Liver (tissue), 9 donors: Measurements from ENCODE around the gene DUSP9. TPM values are rescaled to one million over a fixed set of nuclear protein-coding genes. Genes with fewer than 3 reads are reported as not detected.

Experiments used
- DNase-seq: peaks from one replicate; pipeline ENCODE4 v3.0.0-alpha.2; 2017; ENCODE audit warnings: low spot score
- H3K27ac ChIP-seq, 2 donors: one replicate each; pipeline ENCODE4 v1.7.0; 2013; ENCODE audit warnings: inconsistent platforms in 2 of 2, low read length in 2 of 2, control low read depth in 1 of 2, low read depth in 1 of 2, mild to moderate bottlenecking in 1 of 2
- H3K27me3 ChIP-seq, 4 donors: one replicate each; pipeline versions ENCODE4 v1.6.1 to v1.7.0; 2013; ENCODE audit warnings: low read length in 3 of 4, inconsistent platforms in 1 of 4, mild to moderate bottlenecking in 1 of 4, moderate library complexity in 1 of 4; ENCODE audit not compliant: control insufficient read depth in 4 of 4, insufficient read depth in 4 of 4
- H3K36me3 ChIP-seq, 4 donors: one replicate each; pipeline versions ENCODE4 v1.6.1 to v1.7.0; 2013; ENCODE audit warnings: low read length in 3 of 4, mild to moderate bottlenecking in 3 of 4, low read depth in 1 of 4, moderate library complexity in 1 of 4; ENCODE audit not compliant: control insufficient read depth in 4 of 4, insufficient read depth in 3 of 4
- H3K4me1 ChIP-seq, 4 donors: one replicate each; pipeline versions ENCODE4 v1.6.1 to v1.7.0; 2013; ENCODE audit warnings: low read length in 3 of 4, mild to moderate bottlenecking in 3 of 4, moderate library complexity in 1 of 4; ENCODE audit not compliant: control insufficient read depth in 4 of 4, insufficient read depth in 4 of 4
- H3K4me3 ChIP-seq, 3 donors: one replicate each; pipeline versions ENCODE4 v1.6.1 to v1.7.0; 2013; ENCODE audit warnings: low read length in 3 of 3, control low read depth in 1 of 3, low read depth in 1 of 3, mild to moderate bottlenecking in 1 of 3
- H3K9ac ChIP-seq, 2 donors: one replicate each; pipeline ENCODE4 v1.7.0; 2013; ENCODE audit warnings: low read length in 2 of 2, mild to moderate bottlenecking in 2 of 2, moderate library complexity in 2 of 2, control low read depth in 1 of 2, low read depth in 1 of 2
- H3K9me3 ChIP-seq, 4 donors: one replicate each; pipeline versions ENCODE4 v1.6.1 to v1.7.0; 2013; ENCODE audit warnings: low read length in 3 of 4; ENCODE audit not compliant: control insufficient read depth in 4 of 4
- EGR1 ChIP-seq, 2 donors: IDR thresholded peaks; 2 replicates each; pipeline ENCODE4 v1.6.1; 2016 to 2018; ENCODE audit warnings: antibody characterized with exemption in 2 of 2, low read depth in 2 of 2
- FOXA1 ChIP-seq: IDR thresholded peaks from 2 replicates; pipeline ENCODE4 v1.6.1; 2016; ENCODE audit warnings: antibody characterized with exemption
- FOXA2 ChIP-seq: IDR thresholded peaks from 2 replicates; pipeline ENCODE4 v1.6.1; 2016; ENCODE audit warnings: antibody characterized with exemption
- GABPA ChIP-seq, 2 donors: IDR thresholded peaks in 1 of 2; conservative IDR thresholded peaks in 1 of 2; 2 replicates each; pipeline ENCODE4 v1.6.1; 2016; ENCODE audit warnings: antibody characterized with exemption in 2 of 2, mild to moderate bottlenecking in 1 of 2, moderate library complexity in 1 of 2
- HNF4A ChIP-seq, 2 donors: conservative IDR thresholded peaks; 2 replicates each; pipeline ENCODE4 v1.6.1; 2016; ENCODE audit warnings: antibody characterized with exemption in 2 of 2, mild to moderate bottlenecking in 2 of 2
- HNF4G ChIP-seq: IDR thresholded peaks from 2 replicates; pipeline ENCODE4 v1.6.1; 2016; ENCODE audit warnings: antibody characterized with exemption
- JUND ChIP-seq, 2 donors: IDR thresholded peaks; 2 replicates each; pipeline ENCODE4 v1.6.1; 2016; ENCODE audit warnings: antibody characterized with exemption in 2 of 2
- MAX ChIP-seq: IDR thresholded peaks from 2 replicates; pipeline ENCODE4 v1.6.1; 2016; ENCODE audit warnings: antibody characterized with exemption
- NR2F2 ChIP-seq: IDR thresholded peaks from 2 replicates; pipeline ENCODE4 v1.6.1; 2016; ENCODE audit warnings: antibody characterized with exemption
- RAD21 ChIP-seq, 2 donors: IDR thresholded peaks; 2 replicates each; pipeline ENCODE4 v1.6.1; 2016; ENCODE audit warnings: antibody characterized with exemption in 2 of 2, mild to moderate bottlenecking in 2 of 2
- REST ChIP-seq: IDR thresholded peaks from 2 replicates; pipeline ENCODE4 v1.6.1; 2016; ENCODE audit warnings: antibody characterized with exemption, mild to moderate bottlenecking
- RXRA ChIP-seq, 2 donors: IDR thresholded peaks; 2 replicates each; pipeline ENCODE4 v1.6.1; 2017 to 2018; ENCODE audit warnings: antibody characterized with exemption in 2 of 2, mild to moderate bottlenecking in 1 of 2
- SP1 ChIP-seq: IDR thresholded peaks from 2 replicates; pipeline ENCODE4 v1.6.1; 2018; ENCODE audit warnings: antibody characterized with exemption, mild to moderate bottlenecking
- TAF1 ChIP-seq: conservative IDR thresholded peaks from 2 replicates; pipeline ENCODE4 v1.6.1; 2016; ENCODE audit warnings: antibody characterized with exemption, mild to moderate bottlenecking
- WGBS: extraction: QIAGEN DNeasy Blood & Tissue Kit; methylation state at CpG from one replicate; pipeline ENCODE4 v1.1.7; 2013; 5-methylcytosine and 5-hydroxymethylcytosine counted together
- polyA plus RNA-seq, 2 donors: library from polyadenylated mRNA; stranded (reverse) in 1 of 2; unstranded in 1 of 2; fragments of 200-250 nt in 1 of 2; fragments of >200 nt in 1 of 2; fragmentation: Nextera tagmentation in 1 of 2; extraction: Ambion mirVana in 1 of 2; gene quantifications; one replicate each; pipeline versions ENCODE4 v1.2.1 to v1.2.3, GENCODE V29; 2013 to 2015
- total RNA-seq, 2 donors: library from RNA; depleted of rRNA; stranded (reverse); fragments of >200 nt; gene quantifications; one replicate each; pipeline ENCODE4 v1.2.3, GENCODE V29; 2014
- TF ChIP-seq, protein P1 (sequence below): fragments of 150-350 bp; IDR thresholded peaks from 2 replicates; pipeline ENCODE4 v1.5.1; 2017; ENCODE audit warnings: improper control_type of control experiment, low read depth, low read length; ENCODE audit not compliant: missing input control
- TF ChIP-seq, protein P2 (sequence below): IDR thresholded peaks from 2 replicates; pipeline ENCODE4 v1.6.1; 2016; ENCODE audit warnings: antibody characterized with exemption
- donor health status: healthy.
- donor health status: healthy.
- donor health status: healthy.
- donor health status: healthy.
- donor health status: healthy.

DUSP9 gene
- total and polyA plus RNA-seq, 4 donors: 0.42 to 164 (median 1.4) TPM

DNA sequence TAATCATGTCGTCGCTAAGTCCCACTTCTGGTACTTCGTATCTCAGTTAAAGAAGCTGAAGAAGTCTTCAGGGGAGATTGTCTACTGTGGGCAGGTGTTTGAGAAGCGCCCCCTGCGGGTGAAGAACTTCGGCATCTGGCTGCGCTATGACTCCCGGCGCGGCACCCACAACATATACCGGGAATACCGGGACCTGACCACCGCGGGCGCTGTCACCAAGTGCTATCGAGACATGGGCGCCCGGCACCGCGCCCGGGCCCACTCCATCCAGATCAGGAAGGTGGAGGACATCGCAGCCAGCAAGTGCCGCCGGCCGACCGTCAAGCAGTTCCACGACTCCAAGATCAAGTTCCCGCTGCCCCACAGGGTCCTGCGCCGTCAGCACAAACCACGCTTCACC lies 15.3 kb downstream of the DUSP9 start:
- WGBS: 10% methylated on average over 31 of the region's 31 CpGs
- DNase-seq: peak; percentile 61
- Histone ChIP-seq H3K9me3 (no peaks in the 10 kb centered on the region), H3K9ac (no peak overlapping the region), H3K27ac (no peak overlapping the region), H3K36me3 (no peaks in the 10 kb centered on the region), H3K4me3 (no peak overlapping the region), H3K4me1 (peaks cover 0 to 5% (median 0%) of the 10 kb centered on the region in 4 donors), H3K27me3 (peaks cover 0 to 3% (median 0%) of the 10 kb centered on the region in 4 donors)
- TF ChIP-seq RAD21 (IDR thresholded peaks at IDR 0.05): peak; percentile 26 to 57
- TF ChIP-seq, protein P1, sequence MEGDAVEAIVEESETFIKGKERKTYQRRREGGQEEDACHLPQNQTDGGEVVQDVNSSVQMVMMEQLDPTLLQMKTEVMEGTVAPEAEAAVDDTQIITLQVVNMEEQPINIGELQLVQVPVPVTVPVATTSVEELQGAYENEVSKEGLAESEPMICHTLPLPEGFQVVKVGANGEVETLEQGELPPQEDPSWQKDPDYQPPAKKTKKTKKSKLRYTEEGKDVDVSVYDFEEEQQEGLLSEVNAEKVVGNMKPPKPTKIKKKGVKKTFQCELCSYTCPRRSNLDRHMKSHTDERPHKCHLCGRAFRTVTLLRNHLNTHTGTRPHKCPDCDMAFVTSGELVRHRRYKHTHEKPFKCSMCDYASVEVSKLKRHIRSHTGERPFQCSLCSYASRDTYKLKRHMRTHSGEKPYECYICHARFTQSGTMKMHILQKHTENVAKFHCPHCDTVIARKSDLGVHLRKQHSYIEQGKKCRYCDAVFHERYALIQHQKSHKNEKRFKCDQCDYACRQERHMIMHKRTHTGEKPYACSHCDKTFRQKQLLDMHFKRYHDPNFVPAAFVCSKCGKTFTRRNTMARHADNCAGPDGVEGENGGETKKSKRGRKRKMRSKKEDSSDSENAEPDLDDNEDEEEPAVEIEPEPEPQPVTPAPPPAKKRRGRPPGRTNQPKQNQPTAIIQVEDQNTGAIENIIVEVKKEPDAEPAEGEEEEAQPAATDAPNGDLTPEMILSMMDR: peak; percentile 8
- no peak for TF ChIP-seq FOXA2

DNA sequence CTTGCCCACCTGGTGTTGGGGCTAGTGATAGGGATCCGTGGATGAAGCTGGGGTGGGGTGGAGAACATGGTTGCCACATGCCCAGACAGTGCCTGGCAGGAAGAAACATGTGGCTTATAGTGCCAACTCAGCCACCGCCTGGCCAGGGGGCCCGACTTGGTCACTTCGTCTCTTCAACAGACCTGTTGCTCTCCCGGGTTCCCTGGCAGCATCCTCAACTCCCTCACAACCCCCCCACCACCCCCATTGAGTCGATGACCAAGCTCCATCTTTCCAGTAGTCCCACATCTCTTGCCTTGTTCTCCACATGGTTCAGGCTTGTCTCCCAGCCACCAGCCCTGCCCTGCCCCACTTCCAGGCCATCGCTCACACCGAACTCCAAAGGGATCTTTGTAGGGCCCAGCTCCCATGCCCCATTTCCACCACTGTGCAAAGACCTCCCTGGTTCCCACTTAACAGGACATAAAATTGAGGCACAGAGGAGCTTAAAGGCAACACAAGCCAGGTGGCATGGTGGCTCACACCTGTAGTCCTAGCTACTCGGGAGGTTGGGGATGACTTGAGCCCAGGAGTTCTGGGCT lies 18.8 kb downstream of the DUSP9 start:
- no peak overlapping the region for H3K27ac ChIP-seq
- WGBS: 77% methylated on average over 9 of the region's 9 CpGs
- TF ChIP-seq EGR1 (IDR thresholded peaks at IDR 0.05; ENCODE audit: low read depth in 2 of 2) (no peak), RAD21 (IDR thresholded peaks at IDR 0.05) (no peak), MAX (no peak), FOXA2 (no peak), GABPA (IDR thresholded peaks at IDR 0.05 in 1 of 2, conservative IDR thresholded peaks at IDR 0.05 in 1 of 2) (no peak), HNF4A (conservative IDR thresholded peaks at IDR 0.05) (no peak), TAF1 (no peak), JUND (IDR thresholded peaks at IDR 0.05) (no peak), FOXA1 (no peak), HNF4G (no peak), NR2F2 (no peak), RXRA (IDR thresholded peaks at IDR 0.05) (no peak), SP1 (no peak), REST (no peak)
- TF ChIP-seq, protein P1: no peak
- TF ChIP-seq, protein P2, sequence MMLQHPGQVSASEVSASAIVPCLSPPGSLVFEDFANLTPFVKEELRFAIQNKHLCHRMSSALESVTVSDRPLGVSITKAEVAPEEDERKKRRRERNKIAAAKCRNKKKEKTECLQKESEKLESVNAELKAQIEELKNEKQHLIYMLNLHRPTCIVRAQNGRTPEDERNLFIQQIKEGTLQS: no peak
- peaks cover 0 to 7% (median 1%) of the 10 kb centered on the region in 4 donors for H3K4me1 ChIP-seq
- no peaks in the 10 kb centered on the region for H3K36me3 ChIP-seq
- H3K27me3 ChIP-seq: peaks cover 0 to 3% (median 0%) of the 10 kb centered on the region in 4 donors
- no peak overlapping the region for H3K4me3 ChIP-seq
- DNase-seq: no peak
- no peaks in the 10 kb centered on the region for H3K9me3 ChIP-seq
- no peak overlapping the region for H3K9ac ChIP-seq
